Endothelial cell of umbilical vein (primary cell): ENCODE measurements around the gene NFIC.

Experiments used
- EZH2 ChIP-seq: IDR thresholded peaks from 2 replicates; pipeline ENCODE4 v1.6.1; 2012; ENCODE audit warnings: borderline replicate concordance, low read depth, mild to moderate bottlenecking, moderate library complexity, low read length, inconsistent platforms; ENCODE audit not compliant: severe bottlenecking
- TF ChIP-seq, protein P1 (sequence below), 2 donors: IDR thresholded peaks; 1 replicate in 1 of 2; 2 replicates in 1 of 2; pipeline ENCODE4 v1.5.1; 2011; ENCODE audit warnings: low read length in 2 of 2, mild to moderate bottlenecking in 2 of 2, moderate library complexity in 2 of 2, control low read depth in 1 of 2, inconsistent platforms in 1 of 2, low read depth in 1 of 2; ENCODE audit not compliant: insufficient read depth in 1 of 2; ENCODE audit errors: extremely low read depth in 1 of 2

GRCh38 chr19:3408996-3409345, 42.6 kb downstream of the NFIC start:
- no peak for TF ChIP-seq EZH2
- TF ChIP-seq, protein P1, sequence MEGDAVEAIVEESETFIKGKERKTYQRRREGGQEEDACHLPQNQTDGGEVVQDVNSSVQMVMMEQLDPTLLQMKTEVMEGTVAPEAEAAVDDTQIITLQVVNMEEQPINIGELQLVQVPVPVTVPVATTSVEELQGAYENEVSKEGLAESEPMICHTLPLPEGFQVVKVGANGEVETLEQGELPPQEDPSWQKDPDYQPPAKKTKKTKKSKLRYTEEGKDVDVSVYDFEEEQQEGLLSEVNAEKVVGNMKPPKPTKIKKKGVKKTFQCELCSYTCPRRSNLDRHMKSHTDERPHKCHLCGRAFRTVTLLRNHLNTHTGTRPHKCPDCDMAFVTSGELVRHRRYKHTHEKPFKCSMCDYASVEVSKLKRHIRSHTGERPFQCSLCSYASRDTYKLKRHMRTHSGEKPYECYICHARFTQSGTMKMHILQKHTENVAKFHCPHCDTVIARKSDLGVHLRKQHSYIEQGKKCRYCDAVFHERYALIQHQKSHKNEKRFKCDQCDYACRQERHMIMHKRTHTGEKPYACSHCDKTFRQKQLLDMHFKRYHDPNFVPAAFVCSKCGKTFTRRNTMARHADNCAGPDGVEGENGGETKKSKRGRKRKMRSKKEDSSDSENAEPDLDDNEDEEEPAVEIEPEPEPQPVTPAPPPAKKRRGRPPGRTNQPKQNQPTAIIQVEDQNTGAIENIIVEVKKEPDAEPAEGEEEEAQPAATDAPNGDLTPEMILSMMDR (IDR thresholded peaks at IDR 0.05; ENCODE audit: extremely low read depth in 1 of 2, insufficient read depth in 1 of 2, low read depth in 1 of 2, low read length in 2 of 2), result no peak
